GM19043 (cell line): ENCODE data around the gene HAPLN3.
"Not testable (repeated sequence)": the region's sequence is repeated elsewhere in the genome, so short reads cannot be mapped to it uniquely, and the experiment has no call there.

ENCODE experiments used
- ATAC-seq: cut with Tn5 transposase; IDR thresholded peaks from one replicate; pipeline ENCODE4 v1.9.1; 2021; ENCODE audit warnings: low read depth; ENCODE audit not compliant: unreplicated experiment

HAPLN3 gene

GRCh38 chr15:88894819-88895767 lies at the start of gene HAPLN3:
Gene HAPLN3 (minus strand): TSS chr15:88895544. CDS start chr15:88887298, 8,246 bp downstream.
- no peak for ATAC-seq

GRCh38 chr15:88940110-88940675 lies 44.8 kb upstream of the HAPLN3 start:
- ATAC-seq = no peak

GRCh38 chr15:88939486-88939806 lies 44.1 kb upstream of the HAPLN3 start:
- no peak for ATAC-seq

DNA sequence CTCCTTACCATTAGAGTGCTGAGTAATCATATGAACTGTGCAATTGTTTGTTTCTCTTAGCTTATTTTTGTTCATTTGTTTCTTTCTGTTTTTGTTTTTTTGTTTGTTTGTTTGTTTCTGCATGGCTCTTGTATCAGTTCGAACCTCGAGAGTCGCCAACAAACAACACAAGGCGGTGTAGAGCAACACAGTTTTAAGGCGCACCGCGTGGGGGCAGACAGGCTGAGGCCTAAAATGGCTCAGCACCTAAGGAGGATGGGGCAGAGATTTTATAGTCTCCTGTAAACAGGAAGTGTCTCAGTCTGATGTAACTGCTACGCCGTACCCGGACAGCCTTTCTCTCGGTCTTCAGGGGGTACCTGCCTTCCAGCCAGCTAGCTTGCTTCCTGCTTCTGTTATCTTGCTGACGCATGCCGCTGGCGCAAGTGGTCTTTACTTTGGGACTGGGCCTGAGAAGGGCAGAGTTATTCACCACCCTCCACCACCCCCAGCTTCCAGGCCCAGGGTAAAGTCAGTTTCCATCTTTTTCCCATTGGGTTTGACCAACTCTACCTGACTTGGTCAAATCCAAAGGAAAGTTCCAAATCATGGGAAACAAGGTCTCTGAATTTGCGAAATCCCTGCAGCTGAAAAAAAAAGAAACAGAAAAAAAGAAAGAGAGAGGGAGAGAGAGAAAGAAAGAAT lies 43.6 kb upstream of the HAPLN3 start:
- ATAC-seq = no peak

DNA sequence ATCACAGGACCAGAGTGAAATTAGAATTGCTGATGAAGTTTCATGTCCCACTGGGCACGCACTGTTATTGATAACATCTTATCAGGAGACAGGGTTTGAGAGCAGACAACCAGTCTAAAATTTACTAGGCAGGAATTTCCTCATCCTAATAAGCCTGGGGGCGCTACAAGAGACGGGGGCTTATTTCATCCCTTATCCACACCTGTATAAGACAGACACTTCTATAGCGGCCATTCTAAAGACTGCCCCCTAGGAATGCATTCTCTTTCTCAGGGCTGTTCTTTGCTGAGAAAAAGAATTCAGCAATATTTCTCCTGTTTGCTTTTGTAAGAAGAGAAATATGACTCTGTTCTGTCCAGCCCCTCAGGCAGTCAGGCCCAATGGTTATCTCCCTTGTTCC lies 39.1 kb upstream of the HAPLN3 start:
- ATAC-seq = not testable (repeated sequence)

- ATAC-seq = no peak
Observed at GRCh38 chr15:88932875-88933330, 37.6 kb upstream of the HAPLN3 start.

GRCh38 chr15:88932271-88932874 lies 37.0 kb upstream of the HAPLN3 start:
- ATAC-seq = no peak

- ATAC-seq = no peak
Observed at GRCh38 chr15:88930579-88930978, 35.2 kb upstream of the HAPLN3 start.

GRCh38 chr15:88929358-88930098 lies 34.2 kb upstream of the HAPLN3 start:
- ATAC-seq = not testable (repeated sequence)

GRCh38 chr15:88928192-88928591 lies 32.8 kb upstream of the HAPLN3 start:
- not testable (repeated sequence) for ATAC-seq

- ATAC-seq = not testable (repeated sequence)
Observed at GRCh38 chr15:88925648-88926047, 30.3 kb upstream of the HAPLN3 start.

GRCh38 chr15:88920892-88921435 lies 25.6 kb upstream of the HAPLN3 start:
- ATAC-seq = not testable (repeated sequence)

DNA sequence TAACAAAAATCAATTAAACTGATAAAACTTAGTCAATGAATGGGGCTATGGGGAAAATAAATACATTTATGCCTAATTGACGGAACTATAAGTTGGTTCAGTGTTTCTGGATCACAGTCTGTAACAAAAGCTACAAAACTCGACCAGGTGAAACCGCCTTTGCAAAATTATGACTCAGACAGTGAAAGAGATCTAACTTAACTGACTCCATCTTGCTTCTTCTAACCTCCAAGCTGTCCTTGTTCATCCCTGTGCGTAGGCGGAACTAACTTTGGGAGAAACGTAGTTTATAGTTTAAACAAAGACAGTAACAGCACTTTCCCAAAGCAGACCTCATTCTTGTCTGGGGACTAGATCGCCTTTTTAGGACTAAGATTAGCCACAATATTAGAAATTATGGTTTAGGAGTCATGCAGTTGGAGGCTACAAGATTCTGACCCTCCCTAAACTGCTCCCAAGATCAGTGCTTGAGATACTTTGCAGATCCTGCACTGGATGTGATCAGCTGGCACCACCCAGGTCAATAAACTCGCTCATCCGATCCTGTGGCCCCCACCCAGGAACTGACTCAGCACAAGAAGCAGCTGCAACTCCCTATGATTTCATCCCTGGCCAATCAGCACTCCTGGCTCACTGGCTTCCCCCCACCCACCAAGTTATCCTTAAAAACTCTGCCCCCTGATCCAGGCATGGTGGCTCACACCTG lies 25.0 kb upstream of the HAPLN3 start:
- no peak for ATAC-seq

DNA sequence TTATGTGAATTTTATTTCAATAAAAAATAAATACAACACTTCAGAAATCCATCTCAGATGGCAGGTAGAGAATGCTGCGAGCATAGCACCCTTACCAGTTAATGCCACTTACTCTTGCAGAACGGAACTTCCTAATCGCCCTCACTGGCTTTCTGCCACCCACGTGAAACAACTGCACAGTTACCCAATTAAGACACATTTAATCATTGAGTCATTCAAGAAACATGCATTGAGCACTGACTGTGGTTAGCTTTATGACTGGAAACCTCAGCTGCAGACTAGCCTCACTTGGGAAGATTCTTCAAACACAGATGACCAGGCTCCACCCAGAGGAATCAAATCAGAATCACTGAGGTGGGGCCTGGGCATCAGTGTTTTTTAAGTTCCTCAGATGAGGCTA lies 23.4 kb upstream of the HAPLN3 start:
- no peak for ATAC-seq

- ATAC-seq = no peak
Observed at GRCh38 chr15:88917760-88918159, 22.4 kb upstream of the HAPLN3 start.

DNA sequence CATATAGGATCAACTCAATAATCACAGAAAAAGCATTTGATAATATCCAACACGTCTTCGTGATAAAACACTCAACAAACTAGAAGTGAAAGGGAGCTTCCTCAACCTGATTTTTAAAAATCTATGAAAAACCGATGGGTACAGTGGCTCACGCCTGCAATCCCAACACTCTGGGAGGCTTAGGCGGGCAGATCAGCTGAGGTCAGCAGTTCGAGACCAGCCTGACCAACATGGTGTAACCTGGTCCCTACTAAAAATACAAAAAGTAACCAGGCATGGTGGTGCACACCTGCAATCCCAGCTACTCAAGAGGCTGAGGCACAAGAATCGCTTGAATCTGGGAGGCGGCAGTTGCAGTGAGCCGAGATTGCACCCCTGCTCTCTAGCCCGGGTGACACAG lies 20.0 kb upstream of the HAPLN3 start:
- ATAC-seq = no peak

GRCh38 chr15:88913850-88914169 lies 18.5 kb upstream of the HAPLN3 start:
- no peak for ATAC-seq

DNA sequence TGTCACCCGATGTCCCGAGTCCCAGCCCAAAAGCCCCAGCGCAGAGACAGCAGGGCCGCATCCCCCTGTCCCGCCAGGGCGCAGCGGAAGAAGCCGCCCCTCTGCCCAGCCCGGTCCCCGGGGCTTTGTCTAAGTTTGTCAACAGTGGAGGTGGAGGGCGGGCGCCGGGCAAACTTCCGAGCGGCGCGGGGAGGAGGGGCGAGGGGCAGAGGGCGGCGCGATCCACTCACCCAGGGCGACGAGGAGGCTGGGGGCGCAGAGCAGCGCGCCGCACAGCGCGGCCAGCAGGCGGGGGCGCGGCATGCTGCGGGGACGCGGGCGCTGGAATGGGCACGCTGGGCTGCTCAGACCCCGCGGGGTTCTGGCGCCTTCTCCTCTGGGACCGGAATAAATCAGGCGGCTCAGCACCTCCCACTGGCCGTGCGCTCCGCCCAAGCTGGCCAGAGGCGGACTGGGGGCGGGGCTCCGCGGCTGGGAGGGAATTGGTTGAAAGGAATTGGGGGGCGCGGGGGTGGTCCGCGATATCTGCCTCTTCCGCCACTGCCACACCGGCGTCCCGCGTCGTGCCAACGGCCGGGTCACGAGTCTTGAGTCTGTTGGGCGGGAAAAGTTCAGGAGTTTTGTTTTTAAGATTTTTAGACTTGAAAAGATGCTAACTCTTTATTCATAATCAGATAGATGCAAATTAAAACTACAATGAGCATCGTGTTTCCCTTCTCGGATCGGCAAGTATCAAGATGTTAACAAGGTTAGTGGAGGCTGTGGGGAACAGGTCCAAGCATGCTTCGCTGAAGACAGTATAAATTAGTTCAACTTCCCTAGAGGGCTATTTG lies 17.9 kb upstream of the HAPLN3 start, which contains the start of gene MFGE8:
TSS of gene MFGE8 (minus strand) at position 363 of the 833 bp plus-strand sequence. CDS start at position 303, 60 bp downstream.
- ATAC-seq = peak; percentile 73
